ENCODE results near the gene SH3GL3.

The SH3GL3 gene

GRCh38 chr15:83631534-83631933 lies 184.4 kb downstream of the SH3GL3 start:
- TF ChIP-seq, protein P1, sequence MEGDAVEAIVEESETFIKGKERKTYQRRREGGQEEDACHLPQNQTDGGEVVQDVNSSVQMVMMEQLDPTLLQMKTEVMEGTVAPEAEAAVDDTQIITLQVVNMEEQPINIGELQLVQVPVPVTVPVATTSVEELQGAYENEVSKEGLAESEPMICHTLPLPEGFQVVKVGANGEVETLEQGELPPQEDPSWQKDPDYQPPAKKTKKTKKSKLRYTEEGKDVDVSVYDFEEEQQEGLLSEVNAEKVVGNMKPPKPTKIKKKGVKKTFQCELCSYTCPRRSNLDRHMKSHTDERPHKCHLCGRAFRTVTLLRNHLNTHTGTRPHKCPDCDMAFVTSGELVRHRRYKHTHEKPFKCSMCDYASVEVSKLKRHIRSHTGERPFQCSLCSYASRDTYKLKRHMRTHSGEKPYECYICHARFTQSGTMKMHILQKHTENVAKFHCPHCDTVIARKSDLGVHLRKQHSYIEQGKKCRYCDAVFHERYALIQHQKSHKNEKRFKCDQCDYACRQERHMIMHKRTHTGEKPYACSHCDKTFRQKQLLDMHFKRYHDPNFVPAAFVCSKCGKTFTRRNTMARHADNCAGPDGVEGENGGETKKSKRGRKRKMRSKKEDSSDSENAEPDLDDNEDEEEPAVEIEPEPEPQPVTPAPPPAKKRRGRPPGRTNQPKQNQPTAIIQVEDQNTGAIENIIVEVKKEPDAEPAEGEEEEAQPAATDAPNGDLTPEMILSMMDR (IDR thresholded peaks at IDR 0.05; ENCODE audit: insufficient read depth, low read depth, low read length, missing control alignments) = no peak
- no peak overlapping the region for H3K4me3 ChIP-seq (ENCODE audit: low read depth, low read length)
- no peak for DNase-seq (ENCODE audit: low read depth)

DNA sequence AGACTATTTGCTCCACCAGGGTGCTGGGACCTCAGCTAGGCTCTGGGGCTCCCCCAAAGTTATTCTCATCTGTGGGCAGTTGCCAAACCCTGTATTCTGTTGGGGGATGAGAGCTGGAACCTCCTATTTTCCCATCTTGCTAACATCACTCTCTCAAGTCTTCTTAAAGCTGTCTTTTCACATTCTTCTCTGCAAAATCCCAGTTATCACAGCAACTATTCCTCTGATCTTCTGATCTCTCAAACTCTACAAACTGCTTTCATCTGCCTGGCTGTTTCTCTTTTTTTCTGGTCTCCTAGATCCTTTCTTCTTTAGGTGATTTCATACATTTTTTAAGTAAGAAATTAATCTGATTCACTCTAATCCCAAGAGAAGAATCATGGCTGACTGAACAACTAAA lies 196.1 kb downstream of the SH3GL3 start:
- H3K4me3 ChIP-seq (ENCODE audit: low read depth, low read length) = no peak overlapping the region
- no peak for DNase-seq (ENCODE audit: low read depth)
- TF ChIP-seq, protein P1 (IDR thresholded peaks at IDR 0.05; ENCODE audit: insufficient read depth, low read depth, low read length, missing control alignments) = no peak

DNA sequence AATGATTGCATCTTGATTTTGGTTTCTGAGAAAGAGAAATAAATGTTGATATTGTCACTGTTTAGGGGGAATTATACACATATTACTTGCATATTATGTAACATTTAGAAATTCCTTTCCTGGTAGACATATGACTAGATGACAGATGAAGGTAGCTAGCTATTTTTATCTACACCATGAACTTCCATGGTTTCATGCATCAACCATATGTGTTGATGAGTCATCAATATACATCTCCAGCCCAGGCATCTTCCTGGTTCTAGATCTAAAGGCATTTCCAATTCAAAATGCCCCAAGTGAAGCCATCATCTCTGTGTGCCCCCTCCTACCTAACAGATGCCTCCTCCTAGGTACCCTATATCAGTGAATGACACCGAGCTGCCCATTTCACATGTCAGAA lies 197.3 kb downstream of the SH3GL3 start:
- DNase-seq (ENCODE audit: low read depth) = no peak
- no peak overlapping the region for H3K4me3 ChIP-seq (ENCODE audit: low read depth, low read length)
- TF ChIP-seq, protein P1 (IDR thresholded peaks at IDR 0.05; ENCODE audit: insufficient read depth, low read depth, low read length, missing control alignments) = no peak

GRCh38 chr15:83650831-83651230 lies 203.7 kb downstream of the SH3GL3 start:
- DNase-seq (ENCODE audit: low read depth) = no peak
- TF ChIP-seq, protein P1 (IDR thresholded peaks at IDR 0.05; ENCODE audit: insufficient read depth, low read depth, low read length, missing control alignments) = no peak
- no peak overlapping the region for H3K4me3 ChIP-seq (ENCODE audit: low read depth, low read length)

DNA sequence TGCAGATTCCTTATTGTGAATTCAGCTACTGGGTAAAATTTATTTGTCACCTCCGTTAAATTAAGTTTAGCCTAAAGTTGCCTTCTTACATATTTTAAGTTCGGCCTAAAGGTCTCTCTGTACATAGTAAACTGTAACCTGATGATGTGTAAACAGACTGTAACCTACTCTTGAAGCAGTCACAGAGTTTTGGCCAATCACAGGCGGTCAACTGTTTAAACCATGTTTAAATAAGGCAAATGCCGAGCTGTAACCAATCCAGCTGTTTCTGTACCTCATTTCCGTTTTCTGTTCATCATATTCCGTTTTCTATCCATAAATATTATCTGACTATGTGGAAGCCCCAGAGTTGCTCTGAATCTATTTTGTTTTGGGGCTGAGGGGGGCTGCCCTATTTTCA lies 204.4 kb downstream of the SH3GL3 start:
- TF ChIP-seq, protein P1 (IDR thresholded peaks at IDR 0.05; ENCODE audit: insufficient read depth, low read depth, low read length, missing control alignments) = no peak
- no peak overlapping the region for H3K4me3 ChIP-seq (ENCODE audit: low read depth, low read length)
- DNase-seq (ENCODE audit: low read depth) = no peak

- no peak for DNase-seq (ENCODE audit: low read depth)
- TF ChIP-seq, protein P1 (IDR thresholded peaks at IDR 0.05; ENCODE audit: insufficient read depth, low read depth, low read length, missing control alignments) = no peak
- no peak overlapping the region for H3K4me3 ChIP-seq (ENCODE audit: low read depth, low read length)
These were observed 205.6 kb downstream of the SH3GL3 start for GRCh38 chr15:83652626-83653204.

GRCh38 chr15:83653288-83653638 lies 206.1 kb downstream of the SH3GL3 start:
- TF ChIP-seq, protein P1 (IDR thresholded peaks at IDR 0.05; ENCODE audit: insufficient read depth, low read depth, low read length, missing control alignments) = no peak
- H3K4me3 ChIP-seq (ENCODE audit: low read depth, low read length) = no peak overlapping the region
- DNase-seq (ENCODE audit: low read depth) = no peak
